Choroid plexus epithelial cell (primary cell): ENCODE measurements around the gene CFAP92.
"Not testable (repeated sequence)": the region's sequence is repeated elsewhere in the genome, so short reads cannot be mapped to it uniquely, and the experiment has no call there.

Experiments used
- DNase-seq: peaks from one replicate; pipeline ENCODE4 v3.0.0-alpha.2; 2010; ENCODE audit warnings: low read depth
- H3K4me3 ChIP-seq: 2 replicates; pipeline ENCODE4 v1.5.1; 2011; ENCODE audit warnings: low read depth, mild to moderate bottlenecking, control low read depth, low read length, moderate library complexity
- TF ChIP-seq, protein P1 (sequence below): conservative IDR thresholded peaks from 2 replicates; pipeline ENCODE4 v1.5.1; 2011; ENCODE audit warnings: low read depth, mild to moderate bottlenecking, control low read depth, inconsistent platforms, low read length, moderate library complexity

Gene CFAP92

DNA sequence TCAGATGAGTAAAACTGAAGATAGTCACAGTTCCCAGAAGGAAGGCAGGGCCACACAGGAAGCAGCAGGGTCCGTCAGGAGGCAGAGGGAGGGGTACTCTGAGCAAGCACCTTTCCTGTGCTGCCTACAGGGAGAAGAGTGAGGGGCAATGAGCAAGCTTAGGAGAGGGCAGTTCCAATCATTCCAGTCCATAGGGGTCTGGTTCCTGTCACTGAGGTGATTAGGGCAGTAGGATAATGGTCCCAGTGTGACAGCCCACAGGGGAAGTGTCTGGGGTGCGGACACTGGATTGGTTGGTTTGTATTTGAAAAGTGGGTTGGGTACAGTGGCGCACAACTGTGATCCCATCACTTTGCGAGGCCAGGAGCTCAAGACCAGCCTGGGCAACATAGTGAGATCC lies 121.6 kb downstream of the CFAP92 start:
- DNase-seq: no peak
- TF ChIP-seq, protein P1, sequence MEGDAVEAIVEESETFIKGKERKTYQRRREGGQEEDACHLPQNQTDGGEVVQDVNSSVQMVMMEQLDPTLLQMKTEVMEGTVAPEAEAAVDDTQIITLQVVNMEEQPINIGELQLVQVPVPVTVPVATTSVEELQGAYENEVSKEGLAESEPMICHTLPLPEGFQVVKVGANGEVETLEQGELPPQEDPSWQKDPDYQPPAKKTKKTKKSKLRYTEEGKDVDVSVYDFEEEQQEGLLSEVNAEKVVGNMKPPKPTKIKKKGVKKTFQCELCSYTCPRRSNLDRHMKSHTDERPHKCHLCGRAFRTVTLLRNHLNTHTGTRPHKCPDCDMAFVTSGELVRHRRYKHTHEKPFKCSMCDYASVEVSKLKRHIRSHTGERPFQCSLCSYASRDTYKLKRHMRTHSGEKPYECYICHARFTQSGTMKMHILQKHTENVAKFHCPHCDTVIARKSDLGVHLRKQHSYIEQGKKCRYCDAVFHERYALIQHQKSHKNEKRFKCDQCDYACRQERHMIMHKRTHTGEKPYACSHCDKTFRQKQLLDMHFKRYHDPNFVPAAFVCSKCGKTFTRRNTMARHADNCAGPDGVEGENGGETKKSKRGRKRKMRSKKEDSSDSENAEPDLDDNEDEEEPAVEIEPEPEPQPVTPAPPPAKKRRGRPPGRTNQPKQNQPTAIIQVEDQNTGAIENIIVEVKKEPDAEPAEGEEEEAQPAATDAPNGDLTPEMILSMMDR: no peak
- H3K4me3 ChIP-seq: no peak overlapping the region

- TF ChIP-seq, protein P1: no peak
- no peak for DNase-seq
- H3K4me3 ChIP-seq: no peak overlapping the region
These were observed 123.5 kb downstream of the CFAP92 start for GRCh38 chr3:128870347-128870746.

- DNase-seq: no peak
- no peak overlapping the region for H3K4me3 ChIP-seq
- TF ChIP-seq, protein P1: no peak
These were observed 126.4 kb downstream of the CFAP92 start for GRCh38 chr3:128867200-128868125.

DNA sequence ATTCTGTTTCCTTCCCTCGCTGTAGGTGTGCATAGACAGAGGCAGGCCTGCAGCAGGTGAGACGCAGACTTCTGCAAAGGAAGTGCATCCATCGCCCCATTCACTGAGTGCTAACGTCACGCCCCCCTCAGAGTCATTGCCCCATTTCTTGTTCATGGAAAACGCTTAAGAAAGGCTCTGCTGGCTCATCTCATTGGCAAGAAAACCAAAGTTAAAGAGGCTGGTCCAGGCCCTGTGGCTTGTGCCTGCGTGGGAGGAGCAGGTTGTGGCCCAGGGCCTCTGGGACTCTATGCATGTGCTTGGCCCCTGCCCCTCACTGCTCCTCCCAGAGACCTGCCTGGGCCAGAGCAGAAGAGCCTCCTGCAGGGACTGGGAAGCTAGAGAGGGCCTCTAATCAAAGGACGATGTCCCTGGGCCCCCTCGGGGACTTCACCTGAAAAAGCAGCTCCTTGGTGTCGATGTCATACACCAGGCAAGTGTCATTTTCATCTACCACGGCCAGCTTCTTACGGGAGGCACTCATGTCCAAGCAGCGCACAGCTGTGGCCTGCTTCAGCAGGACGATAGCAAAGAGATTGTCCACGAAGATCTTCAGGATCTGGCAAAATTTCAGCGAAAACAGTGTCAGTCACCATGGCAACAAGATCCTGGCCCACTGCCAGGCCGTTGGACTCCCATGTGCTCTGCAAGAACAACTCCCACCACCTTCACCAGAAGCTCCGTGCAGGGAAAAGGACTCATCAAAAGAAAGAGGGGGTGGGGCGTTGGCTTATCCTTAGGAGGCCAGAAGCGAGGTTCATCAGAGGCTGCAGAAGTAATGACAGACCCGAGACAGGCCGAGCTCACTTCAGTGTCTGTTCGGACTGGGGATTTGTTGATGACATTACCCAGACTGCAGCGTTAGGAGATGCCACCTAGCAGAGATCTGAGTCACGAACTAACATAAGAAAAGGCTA lies 128.7 kb downstream of the CFAP92 start:
- peak; percentile 73 for DNase-seq
- H3K4me3 ChIP-seq: not testable (repeated sequence)

DNA sequence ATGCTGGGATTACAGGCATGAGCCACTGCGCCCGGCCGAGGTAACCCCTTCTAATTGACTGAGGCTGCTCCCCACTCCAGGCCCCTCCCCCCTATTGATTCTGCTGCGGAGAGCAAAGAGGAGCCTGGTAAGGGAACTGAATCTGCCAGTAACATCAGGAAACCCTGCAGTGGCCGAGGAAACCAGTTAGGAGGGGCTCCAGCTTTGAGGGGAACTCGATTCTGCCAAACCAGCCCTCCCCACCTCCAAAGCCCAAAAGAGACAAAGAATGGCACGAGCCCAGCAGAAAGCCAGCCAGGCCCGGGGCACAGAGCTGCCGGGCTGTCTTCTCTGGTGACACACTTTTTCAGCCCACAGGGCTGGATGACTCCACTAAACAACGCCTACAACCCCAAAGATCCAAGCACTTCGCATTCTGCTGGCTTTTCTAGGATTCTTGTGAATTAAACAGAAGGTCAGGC lies 129.5 kb downstream of the CFAP92 start:
- TF ChIP-seq, protein P1: no peak
- no peak for DNase-seq
- H3K4me3 ChIP-seq: no peak overlapping the region

DNA sequence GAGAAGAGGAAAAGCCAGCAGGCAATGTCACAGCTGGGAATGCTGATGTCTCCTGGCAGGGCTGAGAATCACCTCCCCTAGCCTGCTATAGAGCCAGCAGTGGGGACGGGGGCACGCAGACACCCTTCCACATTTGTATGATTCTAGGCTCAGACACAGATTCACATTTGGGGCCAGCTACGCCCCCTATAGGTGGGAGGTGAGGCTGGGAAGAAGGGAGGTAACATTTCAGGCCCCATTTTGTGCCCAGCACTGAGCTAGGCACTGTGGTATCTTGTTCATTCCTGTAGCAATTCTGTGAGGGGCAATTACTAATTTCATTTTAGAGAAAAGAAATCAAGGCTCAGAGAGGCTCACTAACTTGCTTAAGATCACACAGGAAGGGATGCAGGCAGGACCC lies 130.3 kb downstream of the CFAP92 start:
- DNase-seq: no peak
- TF ChIP-seq, protein P1: peak; percentile 49

DNA sequence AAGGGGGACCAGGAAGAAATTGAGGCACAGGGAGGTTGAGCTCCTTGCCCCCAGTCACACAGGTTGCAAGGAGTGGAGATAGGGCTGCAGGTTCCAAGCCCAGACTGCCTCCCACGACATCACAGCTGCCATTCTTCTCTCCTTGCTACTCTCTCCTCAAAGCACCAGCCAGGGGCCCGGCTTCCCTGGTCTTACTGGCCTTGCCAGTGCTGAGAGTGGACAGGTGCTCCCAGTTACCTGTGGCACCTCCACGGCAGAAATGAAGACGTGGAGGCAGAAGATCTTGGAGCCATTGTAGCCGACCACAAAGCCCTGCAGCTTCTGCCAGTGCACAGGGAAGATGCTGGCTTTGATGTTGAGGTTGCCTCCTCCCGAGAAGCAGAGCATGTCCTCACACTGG lies 132.4 kb downstream of the CFAP92 start:
- H3K4me3 ChIP-seq: no peak overlapping the region
- TF ChIP-seq, protein P1: no peak
- DNase-seq: no peak

More for the DNA sequence above, 130.3 kb downstream of the CFAP92 start:
- H3K4me3 ChIP-seq: no peak overlapping the region
